Astrocyte (in vitro differentiated cells and primary cell): ENCODE data around the gene LHX1. TPM values are rescaled to one million over a fixed set of nuclear protein-coding genes. Genes with fewer than 3 reads are reported as not detected.

ENCODE experiments used
- DNase-seq: peaks from one replicate; pipeline ENCODE4 v3.0.0-alpha.2; 2010; ENCODE audit warnings: low read depth
- FAIRE-seq: peaks from 2 replicates; lab custom pipeline; 2011; peaks lifted over from hg19 to GRCh38; lab: Jason Lieb, UNC
- H2AFZ ChIP-seq: 2 replicates; pipeline ENCODE4 v1.6.0; 2012; ENCODE audit warnings: low read depth, low read length, inconsistent platforms
- H3K27ac ChIP-seq: 2 replicates; pipeline ENCODE4 v1.5.1; 2011; ENCODE audit warnings: low read depth, low read length, inconsistent platforms
- H3K27me3 ChIP-seq: 2 replicates; pipeline ENCODE4 v1.6.0; 2011; ENCODE audit warnings: low read length, inconsistent platforms; ENCODE audit not compliant: insufficient read depth
- H3K36me3 ChIP-seq: 2 replicates; pipeline ENCODE4 v1.5.1; 2011; ENCODE audit warnings: low read length, inconsistent platforms; ENCODE audit not compliant: insufficient read depth
- H3K4me1 ChIP-seq: 2 replicates; pipeline ENCODE4 v1.5.1; 2011; ENCODE audit warnings: low read length, inconsistent platforms; ENCODE audit not compliant: insufficient read depth
- H3K4me2 ChIP-seq: 2 replicates; pipeline ENCODE4 v1.6.0; 2012; ENCODE audit warnings: low read length, inconsistent platforms
- H3K4me3 ChIP-seq: 2 replicates; pipeline ENCODE4 v1.5.1; 2011; ENCODE audit warnings: low read depth, mild to moderate bottlenecking, low read length, inconsistent platforms; ENCODE audit not compliant: insufficient read depth
- H3K79me2 ChIP-seq: 2 replicates; pipeline ENCODE4 v1.6.0; 2012; ENCODE audit warnings: mild to moderate bottlenecking, low read length, inconsistent platforms; ENCODE audit not compliant: insufficient read depth
- H3K9ac ChIP-seq: 2 replicates; pipeline ENCODE4 v1.6.0; 2012; ENCODE audit warnings: mild to moderate bottlenecking, low read length, inconsistent platforms
- H3K9me3 ChIP-seq: 2 replicates; pipeline ENCODE4 v1.5.1; 2012; ENCODE audit warnings: low read depth, mild to moderate bottlenecking, low read length, inconsistent platforms; ENCODE audit not compliant: insufficient read depth
- H4K20me1 ChIP-seq: 2 replicates; pipeline ENCODE4 v1.6.0; 2012; ENCODE audit warnings: low read length, inconsistent platforms; ENCODE audit not compliant: insufficient read depth
- H3K27ac Mint-ChIP-seq: one replicate; pipeline ENCODE4 v1.8.0; 2021; ENCODE audit warnings: mild to moderate bottlenecking, mixed read lengths; ENCODE audit not compliant: unreplicated experiment
- H3K27me3 Mint-ChIP-seq: one replicate; pipeline ENCODE4 v1.8.0; 2021; ENCODE audit warnings: low read depth, mixed read lengths; ENCODE audit not compliant: unreplicated experiment
- H3K36me3 Mint-ChIP-seq: one replicate; pipeline ENCODE4 v1.8.0; 2021; ENCODE audit warnings: low read depth, mixed read lengths; ENCODE audit not compliant: unreplicated experiment
- H3K4me1 Mint-ChIP-seq: one replicate; pipeline ENCODE4 v1.8.0; 2021; ENCODE audit warnings: low read depth, mixed read lengths; ENCODE audit not compliant: unreplicated experiment
- H3K4me3 Mint-ChIP-seq: one replicate; pipeline ENCODE4 v1.8.0; 2021; ENCODE audit warnings: mild to moderate bottlenecking, moderate library complexity, mixed read lengths; ENCODE audit not compliant: unreplicated experiment
- H3K9me3 Mint-ChIP-seq: one replicate; pipeline ENCODE4 v1.8.0; 2021; ENCODE audit warnings: mild to moderate bottlenecking, mixed read lengths; ENCODE audit not compliant: unreplicated experiment
- CTCF ChIP-seq: IDR thresholded peaks from 2 replicates; pipeline ENCODE4 v1.5.1; 2011; ENCODE audit warnings: low read depth, mild to moderate bottlenecking, inconsistent platforms, low read length, moderate library complexity; ENCODE audit not compliant: insufficient read depth
- EZH2 ChIP-seq: IDR thresholded peaks from 2 replicates; pipeline ENCODE4 v1.6.1; 2012; ENCODE audit warnings: mild to moderate bottlenecking, low read length, inconsistent platforms; ENCODE audit not compliant: insufficient read depth
- total RNA-seq: library from RNA; stranded (reverse); gene quantifications from 2 replicates; pipeline ENCODE4 v1.2.1, GENCODE V29; 2021

Gene LHX1
- total RNA-seq, 1 donor from 2014 or later: 10.8 TPM

DNA sequence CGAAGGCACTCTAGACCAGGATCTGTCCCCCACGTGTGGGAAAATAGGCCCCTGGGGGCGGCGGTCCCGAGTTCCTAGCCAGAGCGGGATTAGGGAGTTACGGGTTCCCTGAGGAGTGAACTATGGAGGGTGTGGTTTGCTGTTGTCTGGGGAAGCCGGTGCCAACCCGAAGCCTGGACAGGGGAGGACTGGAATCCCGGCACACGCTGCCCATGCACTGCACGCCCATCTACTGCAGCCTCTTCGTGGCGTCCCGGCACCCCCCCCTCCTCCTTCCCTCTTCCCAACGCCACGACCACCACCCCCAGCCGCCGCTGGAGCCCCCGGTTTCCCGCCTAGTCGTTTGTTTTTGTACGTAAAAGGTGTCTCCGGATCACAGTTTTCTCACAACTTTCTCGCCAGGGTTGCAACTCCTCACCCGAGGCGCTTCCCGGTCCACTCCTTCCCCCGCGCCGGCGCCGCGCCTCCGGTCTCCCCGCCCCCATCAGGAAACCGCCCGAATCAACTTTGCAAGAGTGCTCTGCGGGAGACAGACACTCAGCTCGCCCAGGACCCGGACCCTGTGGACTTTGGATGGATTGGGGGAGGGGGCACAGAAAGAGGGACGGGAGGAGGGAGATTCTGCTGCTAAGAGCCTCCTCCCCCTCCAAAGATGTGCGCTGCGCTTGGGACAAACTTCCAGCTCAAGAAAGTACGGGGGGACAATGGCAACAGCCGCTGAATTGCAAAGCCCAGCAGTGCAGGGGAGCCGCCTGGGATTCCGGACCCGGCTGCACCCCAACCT, 1.4 kb upstream of the LHX1 start:
- FAIRE-seq (no peak), DNase-seq (no peak)
- H3K27me3 Mint-ChIP-seq: peaks cover 60% of the 10 kb centered on the region
- TF ChIP-seq EZH2 (no peak), CTCF (no peak)
- peaks cover 20% of the 10 kb centered on the region for H3K4me1 Mint-ChIP-seq
- Histone ChIP-seq H3K4me2 (peak overlapping the region; percentile 70), H3K27me3 (peaks cover 96% of the 10 kb centered on the region), H3K9ac (no peak overlapping the region), H3K9me3 (peaks cover 11% of the 10 kb centered on the region), H2AFZ (peak overlapping the region; percentile 34), H3K36me3 (no peaks in the 10 kb centered on the region), H3K79me2 (no peaks in the 10 kb centered on the region), H3K27ac (no peak overlapping the region), H3K4me3 (peak overlapping the region; percentile 11), H3K4me1 (peaks cover 27% of the 10 kb centered on the region), H4K20me1 (peaks cover 41% of the 10 kb centered on the region)
- H3K27ac Mint-ChIP-seq: peak overlapping the region; percentile 86
- peak overlapping the region; percentile 88 for H3K4me3 Mint-ChIP-seq
- peaks cover 17% of the 10 kb centered on the region for H3K36me3 Mint-ChIP-seq
- H3K9me3 Mint-ChIP-seq: peaks cover 16% of the 10 kb centered on the region

- H3K79me2 ChIP-seq: no peaks in the 10 kb centered on the region
- Mint-ChIP-seq H3K27me3 (peaks cover 60% of the 10 kb centered on the region), H3K4me3 (peak overlapping the region; percentile 88), H3K36me3 (peaks cover 20% of the 10 kb centered on the region), H3K27ac (peak overlapping the region; percentile 86), H3K4me1 (peaks cover 18% of the 10 kb centered on the region), H3K9me3 (peaks cover 21% of the 10 kb centered on the region)
- H3K9ac ChIP-seq: no peak overlapping the region
- peaks cover 11% of the 10 kb centered on the region for H3K9me3 ChIP-seq
- no peak overlapping the region for H3K27ac ChIP-seq
- H3K4me1 ChIP-seq: peaks cover 27% of the 10 kb centered on the region
- no peaks in the 10 kb centered on the region for H3K36me3 ChIP-seq
- TF ChIP-seq EZH2: peak; percentile 98
- no peak for TF ChIP-seq CTCF
- H3K4me2 ChIP-seq: peak overlapping the region; percentile 70
- no peak for DNase-seq
- FAIRE-seq: no peak
- H2AFZ ChIP-seq: peak overlapping the region; percentile 34
- H3K4me3 ChIP-seq: peak overlapping the region; percentile 11
- H4K20me1 ChIP-seq: peaks cover 36% of the 10 kb centered on the region
- H3K27me3 ChIP-seq: peaks cover 96% of the 10 kb centered on the region
Observed at GRCh38 chr17:36936455-36937000, 747 bp upstream of the LHX1 start.
